ENCODE results near the gene UBE2H. TPM values are rescaled to one million over a fixed set of nuclear protein-coding genes. Genes with fewer than 3 reads are reported as not detected.

UBE2H gene
- total RNA-seq, 1 donor from 2014 or later: 194 TPM

GRCh38 chr7:129989466-129989865 is 36.7 kb upstream of the UBE2H start:
- peaks cover 7% of the 10 kb centered on the region for H3K4me1 Mint-ChIP-seq (ENCODE audit: low read depth, unreplicated experiment)
- no peak overlapping the region for H3K27ac ChIP-seq (ENCODE audit: low read depth, low read length)
- no peak overlapping the region for H3K27ac Mint-ChIP-seq (ENCODE audit: unreplicated experiment)
- no peak overlapping the region for H3K9ac ChIP-seq (ENCODE audit: low read length)
- TF ChIP-seq CTCF (IDR thresholded peaks at IDR 0.05; ENCODE audit: insufficient read depth, low read depth, low read length): no peak
- DNase-seq (ENCODE audit: low read depth): no peak
- H3K4me1 ChIP-seq (ENCODE audit: insufficient read depth, low read length): peaks cover 3% of the 10 kb centered on the region
- no peak for FAIRE-seq
- H3K9me3 Mint-ChIP-seq (ENCODE audit: unreplicated experiment): no peaks in the 10 kb centered on the region
- H3K36me3 ChIP-seq (ENCODE audit: insufficient read depth, low read length): no peaks in the 10 kb centered on the region
- no peak overlapping the region for H3K4me3 Mint-ChIP-seq (ENCODE audit: unreplicated experiment)
- no peaks in the 10 kb centered on the region for H3K36me3 Mint-ChIP-seq (ENCODE audit: low read depth, unreplicated experiment)
- H3K9me3 ChIP-seq (ENCODE audit: insufficient read depth, low read depth, low read length): no peaks in the 10 kb centered on the region
- H2AFZ ChIP-seq (ENCODE audit: low read depth, low read length): no peak overlapping the region
- H3K79me2 ChIP-seq (ENCODE audit: insufficient read depth, low read length): no peaks in the 10 kb centered on the region
- H3K27me3 Mint-ChIP-seq (ENCODE audit: low read depth, unreplicated experiment): no peaks in the 10 kb centered on the region
- no peaks in the 10 kb centered on the region for H4K20me1 ChIP-seq (ENCODE audit: insufficient read depth, low read length)
- H3K4me2 ChIP-seq (ENCODE audit: low read length): no peak overlapping the region
- H3K27me3 ChIP-seq (ENCODE audit: insufficient read depth, low read length): no peaks in the 10 kb centered on the region
- H3K4me3 ChIP-seq (ENCODE audit: insufficient read depth, low read depth, low read length): no peak overlapping the region

- H3K79me2 ChIP-seq (ENCODE audit: insufficient read depth, low read length): no peaks in the 10 kb centered on the region
- H3K4me3 ChIP-seq (ENCODE audit: insufficient read depth, low read depth, low read length): no peak overlapping the region
- no peaks in the 10 kb centered on the region for H3K36me3 ChIP-seq (ENCODE audit: insufficient read depth, low read length)
- TF ChIP-seq EZH2 (IDR thresholded peaks at IDR 0.05; ENCODE audit: insufficient read depth, low read length): no peak
- TF ChIP-seq CTCF (IDR thresholded peaks at IDR 0.05; ENCODE audit: insufficient read depth, low read depth, low read length): no peak
- H3K9me3 ChIP-seq (ENCODE audit: insufficient read depth, low read depth, low read length): no peaks in the 10 kb centered on the region
- H3K27ac ChIP-seq (ENCODE audit: low read depth, low read length): no peak overlapping the region
- H2AFZ ChIP-seq (ENCODE audit: low read depth, low read length): no peak overlapping the region
- no peak overlapping the region for H3K4me3 Mint-ChIP-seq (ENCODE audit: unreplicated experiment)
- peaks cover 3% of the 10 kb centered on the region for H3K4me1 ChIP-seq (ENCODE audit: insufficient read depth, low read length)
- no peaks in the 10 kb centered on the region for H4K20me1 ChIP-seq (ENCODE audit: insufficient read depth, low read length)
- H3K36me3 Mint-ChIP-seq (ENCODE audit: low read depth, unreplicated experiment): no peaks in the 10 kb centered on the region
- peaks cover 5% of the 10 kb centered on the region for H3K27me3 Mint-ChIP-seq (ENCODE audit: low read depth, unreplicated experiment)
- no peak overlapping the region for H3K9ac ChIP-seq (ENCODE audit: low read length)
- H3K4me1 Mint-ChIP-seq (ENCODE audit: low read depth, unreplicated experiment): peaks cover 11% of the 10 kb centered on the region
- FAIRE-seq (no peak), DNase-seq (ENCODE audit: low read depth) (no peak)
- H3K4me2 ChIP-seq (ENCODE audit: low read length): no peak overlapping the region
- no peaks in the 10 kb centered on the region for H3K9me3 Mint-ChIP-seq (ENCODE audit: unreplicated experiment)
- no peaks in the 10 kb centered on the region for H3K27me3 ChIP-seq (ENCODE audit: insufficient read depth, low read length)
- H3K27ac Mint-ChIP-seq (ENCODE audit: unreplicated experiment): no peak overlapping the region
Observed at GRCh38 chr7:129986600-129986999, 33.8 kb upstream of the UBE2H start.

- no peak overlapping the region for H2AFZ ChIP-seq (ENCODE audit: low read depth, low read length)
- no peak for FAIRE-seq
- no peaks in the 10 kb centered on the region for H3K4me1 ChIP-seq (ENCODE audit: insufficient read depth, low read length)
- H3K9ac ChIP-seq (ENCODE audit: low read length): no peak overlapping the region
- Mint-ChIP-seq H3K27ac (ENCODE audit: unreplicated experiment) (no peak overlapping the region), H3K36me3 (ENCODE audit: low read depth, unreplicated experiment) (peaks cover 2% of the 10 kb centered on the region), H3K4me3 (ENCODE audit: unreplicated experiment) (no peak overlapping the region), H3K9me3 (ENCODE audit: unreplicated experiment) (peaks cover 2% of the 10 kb centered on the region), H3K27me3 (ENCODE audit: low read depth, unreplicated experiment) (peaks cover 8% of the 10 kb centered on the region), H3K4me1 (ENCODE audit: low read depth, unreplicated experiment) (peaks cover 11% of the 10 kb centered on the region)
- H3K36me3 ChIP-seq (ENCODE audit: insufficient read depth, low read length): no peaks in the 10 kb centered on the region
- no peaks in the 10 kb centered on the region for H3K27me3 ChIP-seq (ENCODE audit: insufficient read depth, low read length)
- H4K20me1 ChIP-seq (ENCODE audit: insufficient read depth, low read length): no peaks in the 10 kb centered on the region
- H3K79me2 ChIP-seq (ENCODE audit: insufficient read depth, low read length): no peaks in the 10 kb centered on the region
- no peak for DNase-seq (ENCODE audit: low read depth)
- no peaks in the 10 kb centered on the region for H3K9me3 ChIP-seq (ENCODE audit: insufficient read depth, low read depth, low read length)
- H3K4me3 ChIP-seq (ENCODE audit: insufficient read depth, low read depth, low read length): no peak overlapping the region
- TF ChIP-seq EZH2 (IDR thresholded peaks at IDR 0.05; ENCODE audit: insufficient read depth, low read length) (no peak), CTCF (IDR thresholded peaks at IDR 0.05; ENCODE audit: insufficient read depth, low read depth, low read length) (no peak)
- no peak overlapping the region for H3K27ac ChIP-seq (ENCODE audit: low read depth, low read length)
- H3K4me2 ChIP-seq (ENCODE audit: low read length): no peak overlapping the region
Observed at GRCh38 chr7:129980667-129981066, 27.9 kb upstream of the UBE2H start.
